Activated naive CD4-positive, alpha-beta T cell treated with anti-CD3 and anti-CD28 coated beads, Interleukin-2, amount 10 ng/mL, durations not matched to agents 7 days and 5 days (primary cell): Measurements from ENCODE around the gene FAM72D.
"Not testable (repeated sequence)": the region's sequence is repeated elsewhere in the genome, so short reads cannot be mapped to it uniquely, and the experiment has no call there.

Source experiments
- CTCF ChIA-PET: fragments of 350-600 bp; sonication (Branson Sonifier 250); formaldehyde crosslinking; loops from one replicate; lab custom pipeline; 2021; ENCODE audit warnings: antibody characterized with exemption; lab: Charles Lee
- DNase-seq: peaks from one replicate; pipeline ENCODE4 v3.0.0-alpha.2; 2020
- H3K27ac Mint-ChIP-seq: one replicate; pipeline ENCODE4 v1.8.0; 2021; ENCODE audit warnings: mild to moderate bottlenecking, moderate library complexity, mixed read lengths
- H3K27me3 Mint-ChIP-seq: one replicate; pipeline ENCODE4 v1.8.0; 2021; ENCODE audit warnings: mild to moderate bottlenecking, mixed read lengths
- H3K36me3 Mint-ChIP-seq: one replicate; pipeline ENCODE4 v1.8.0; 2021; ENCODE audit warnings: mixed read lengths
- H3K4me1 Mint-ChIP-seq: one replicate; pipeline ENCODE4 v1.8.0; 2021; ENCODE audit warnings: mixed read lengths
- H3K4me3 Mint-ChIP-seq: one replicate; pipeline ENCODE4 v1.8.0; 2021; ENCODE audit warnings: mild to moderate bottlenecking, moderate library complexity, mixed read lengths
- H3K9me3 Mint-ChIP-seq: one replicate; pipeline ENCODE4 v1.8.0; 2021; ENCODE audit warnings: mixed read lengths

The FAM72D gene

GRCh38 chr1:145076877-145077276 is 18.9 kb upstream of the FAM72D start:
- not testable (repeated sequence) for H3K9me3 Mint-ChIP-seq

GRCh38 chr1:145077872-145078786 is 17.6 kb upstream of the FAM72D start:
- H3K9me3 Mint-ChIP-seq, H3K4me1 Mint-ChIP-seq, H3K36me3 Mint-ChIP-seq, H3K27ac Mint-ChIP-seq, CTCF ChIA-PET, H3K4me3 Mint-ChIP-seq, DNase-seq, H3K27me3 Mint-ChIP-seq: not testable (repeated sequence)

More at GRCh38 chr1:145076877-145077276, 18.9 kb upstream of the FAM72D start:
- H3K27ac Mint-ChIP-seq, CTCF ChIA-PET, H3K27me3 Mint-ChIP-seq, H3K4me3 Mint-ChIP-seq, H3K36me3 Mint-ChIP-seq, H3K4me1 Mint-ChIP-seq, DNase-seq: not testable (repeated sequence)

DNA sequence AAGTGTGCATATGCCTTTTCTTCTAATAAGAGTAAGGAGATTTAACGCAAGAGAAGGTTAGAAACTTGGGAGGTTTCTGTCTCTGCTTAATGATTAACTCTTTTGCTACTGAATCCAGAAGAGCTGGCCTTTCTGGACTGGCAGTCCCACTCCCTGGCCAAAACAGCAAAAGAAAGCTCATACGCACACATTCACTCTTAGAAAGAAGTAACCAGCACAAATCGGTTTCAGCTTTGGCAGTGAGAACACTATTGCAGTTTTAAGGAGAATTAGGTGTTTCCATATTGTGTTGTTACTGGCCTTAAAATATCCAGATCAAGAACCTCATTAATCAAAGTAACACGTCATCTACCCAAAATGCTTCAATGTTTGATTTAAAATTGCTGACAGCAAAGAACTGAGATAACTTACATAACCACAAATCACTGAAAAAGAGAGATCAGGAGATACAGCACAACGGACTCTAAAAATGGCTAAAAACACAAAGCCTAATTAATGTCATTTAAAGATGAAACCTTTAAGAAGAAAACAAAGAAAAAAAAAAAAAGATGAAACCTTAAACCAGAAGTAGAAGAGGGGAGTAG is 16.9 kb upstream of the FAM72D start:
- H3K9me3 Mint-ChIP-seq, DNase-seq, H3K4me1 Mint-ChIP-seq, H3K36me3 Mint-ChIP-seq, H3K27ac Mint-ChIP-seq, H3K27me3 Mint-ChIP-seq, H3K4me3 Mint-ChIP-seq, CTCF ChIA-PET: not testable (repeated sequence)

GRCh38 chr1:145079737-145080136 is 16.0 kb upstream of the FAM72D start:
- DNase-seq, H3K27ac Mint-ChIP-seq, H3K4me3 Mint-ChIP-seq, H3K36me3 Mint-ChIP-seq, H3K4me1 Mint-ChIP-seq, H3K27me3 Mint-ChIP-seq, CTCF ChIA-PET, H3K9me3 Mint-ChIP-seq: not testable (repeated sequence)

- H3K4me3 Mint-ChIP-seq, DNase-seq, H3K9me3 Mint-ChIP-seq, H3K27me3 Mint-ChIP-seq, CTCF ChIA-PET, H3K4me1 Mint-ChIP-seq, H3K27ac Mint-ChIP-seq, H3K36me3 Mint-ChIP-seq: not testable (repeated sequence)
These were observed 15.6 kb upstream of the FAM72D start for GRCh38 chr1:145080193-145080592.

GRCh38 chr1:145082483-145083255 is 13.1 kb upstream of the FAM72D start:
- H3K9me3 Mint-ChIP-seq, H3K36me3 Mint-ChIP-seq, H3K4me1 Mint-ChIP-seq, H3K27me3 Mint-ChIP-seq, CTCF ChIA-PET, DNase-seq, H3K27ac Mint-ChIP-seq, H3K4me3 Mint-ChIP-seq: not testable (repeated sequence)

- DNase-seq = peak; percentile 57
- CTCF ChIA-PET, H3K4me1 Mint-ChIP-seq, H3K9me3 Mint-ChIP-seq, H3K36me3 Mint-ChIP-seq, H3K27me3 Mint-ChIP-seq: not testable (repeated sequence)
- Mint-ChIP-seq H3K4me3 (peak overlapping the region; percentile 87), H3K27ac (peak overlapping the region; percentile 12)
These were observed 2.1 kb upstream of the FAM72D start for GRCh38 chr1:145093517-145094149.

- H3K36me3 Mint-ChIP-seq, CTCF ChIA-PET, H3K9me3 Mint-ChIP-seq, H3K27me3 Mint-ChIP-seq, H3K27ac Mint-ChIP-seq, H3K4me1 Mint-ChIP-seq: not testable (repeated sequence)
- DNase-seq = peak; percentile 29
- H3K4me3 Mint-ChIP-seq = peak overlapping the region; percentile 56
These were observed 1.0 kb upstream of the FAM72D start for GRCh38 chr1:145094655-145095211.

- H3K4me3 Mint-ChIP-seq, H3K27ac Mint-ChIP-seq, H3K4me1 Mint-ChIP-seq, H3K27me3 Mint-ChIP-seq, CTCF ChIA-PET, H3K9me3 Mint-ChIP-seq, H3K36me3 Mint-ChIP-seq, DNase-seq: not testable (repeated sequence)
These were observed 6.0 kb downstream of the FAM72D start for GRCh38 chr1:145101725-145102124.

GRCh38 chr1:145103294-145103693 is 7.5 kb downstream of the FAM72D start:
- H3K9me3 Mint-ChIP-seq, H3K4me3 Mint-ChIP-seq, H3K36me3 Mint-ChIP-seq, H3K27me3 Mint-ChIP-seq, H3K4me1 Mint-ChIP-seq, CTCF ChIA-PET, DNase-seq, H3K27ac Mint-ChIP-seq: not testable (repeated sequence)

GRCh38 chr1:145111674-145112073 is 15.9 kb downstream of the FAM72D start:
- H3K4me3 Mint-ChIP-seq, H3K27ac Mint-ChIP-seq, H3K36me3 Mint-ChIP-seq, H3K27me3 Mint-ChIP-seq, DNase-seq, H3K9me3 Mint-ChIP-seq, H3K4me1 Mint-ChIP-seq, CTCF ChIA-PET: not testable (repeated sequence)

- H3K27ac Mint-ChIP-seq, CTCF ChIA-PET, H3K4me3 Mint-ChIP-seq: not testable (repeated sequence)
These were observed 16.9 kb downstream of the FAM72D start for GRCh38 chr1:145112703-145113102.

DNA sequence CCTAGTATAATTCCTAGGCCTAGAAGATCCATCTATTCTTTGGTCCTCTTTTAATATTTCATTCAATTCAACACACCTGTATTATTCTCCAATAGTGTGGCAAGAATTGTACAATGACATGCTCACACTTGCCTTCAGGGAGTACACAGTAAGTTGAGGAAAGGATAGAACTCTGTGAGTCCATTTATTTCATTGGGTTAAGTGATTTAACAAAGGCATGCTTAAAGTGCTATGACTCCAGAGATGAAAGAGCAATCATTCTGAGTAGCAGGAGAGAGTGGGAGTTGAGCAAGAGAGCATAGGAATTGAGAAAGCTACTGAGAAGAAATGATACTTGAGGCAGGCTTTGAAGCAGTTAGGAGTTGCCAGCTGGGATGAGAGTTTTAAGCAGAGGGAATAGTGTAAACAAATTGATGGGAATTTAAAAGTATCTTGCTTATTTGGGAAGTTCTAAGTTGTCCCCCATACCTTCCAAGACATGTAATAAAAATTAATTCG is 18.8 kb downstream of the FAM72D start:
- CTCF ChIA-PET, H3K27ac Mint-ChIP-seq, H3K27me3 Mint-ChIP-seq, H3K36me3 Mint-ChIP-seq, H3K4me3 Mint-ChIP-seq, H3K4me1 Mint-ChIP-seq, DNase-seq, H3K9me3 Mint-ChIP-seq: not testable (repeated sequence)

More at GRCh38 chr1:145112703-145113102, 16.9 kb downstream of the FAM72D start:
- not testable (repeated sequence) for DNase-seq, H3K36me3 Mint-ChIP-seq, H3K4me1 Mint-ChIP-seq, H3K27me3 Mint-ChIP-seq, H3K9me3 Mint-ChIP-seq
